Measurements from ENCODE around the gene LCN1.
"Not testable (repeated sequence)": the region's sequence is repeated elsewhere in the genome, so short reads cannot be mapped to it uniquely, and the experiment has no call there.

The LCN1 gene

GRCh38 chr9:135505406-135506187 lies 15.6 kb upstream of the LCN1 start:
- no peak for DNase-seq

- no peak for DNase-seq
These were observed 14.7 kb upstream of the LCN1 start for GRCh38 chr9:135506327-135507103.

GRCh38 chr9:135507104-135508035 lies 13.9 kb upstream of the LCN1 start:
- DNase-seq: no peak

- DNase-seq: no peak
These were observed 12.9 kb upstream of the LCN1 start for GRCh38 chr9:135508211-135508820.

- no peak for DNase-seq
These were observed 11.8 kb upstream of the LCN1 start for GRCh38 chr9:135509458-135509857.

GRCh38 chr9:135512241-135512603 lies 9.0 kb upstream of the LCN1 start:
- no peak for DNase-seq

GRCh38 chr9:135512904-135513303 lies 8.3 kb upstream of the LCN1 start:
- no peak for DNase-seq

- no peak for DNase-seq
These were observed 7.8 kb upstream of the LCN1 start for GRCh38 chr9:135513351-135513846.

GRCh38 chr9:135513906-135514305 lies 7.3 kb upstream of the LCN1 start:
- DNase-seq: not testable (repeated sequence)

DNA sequence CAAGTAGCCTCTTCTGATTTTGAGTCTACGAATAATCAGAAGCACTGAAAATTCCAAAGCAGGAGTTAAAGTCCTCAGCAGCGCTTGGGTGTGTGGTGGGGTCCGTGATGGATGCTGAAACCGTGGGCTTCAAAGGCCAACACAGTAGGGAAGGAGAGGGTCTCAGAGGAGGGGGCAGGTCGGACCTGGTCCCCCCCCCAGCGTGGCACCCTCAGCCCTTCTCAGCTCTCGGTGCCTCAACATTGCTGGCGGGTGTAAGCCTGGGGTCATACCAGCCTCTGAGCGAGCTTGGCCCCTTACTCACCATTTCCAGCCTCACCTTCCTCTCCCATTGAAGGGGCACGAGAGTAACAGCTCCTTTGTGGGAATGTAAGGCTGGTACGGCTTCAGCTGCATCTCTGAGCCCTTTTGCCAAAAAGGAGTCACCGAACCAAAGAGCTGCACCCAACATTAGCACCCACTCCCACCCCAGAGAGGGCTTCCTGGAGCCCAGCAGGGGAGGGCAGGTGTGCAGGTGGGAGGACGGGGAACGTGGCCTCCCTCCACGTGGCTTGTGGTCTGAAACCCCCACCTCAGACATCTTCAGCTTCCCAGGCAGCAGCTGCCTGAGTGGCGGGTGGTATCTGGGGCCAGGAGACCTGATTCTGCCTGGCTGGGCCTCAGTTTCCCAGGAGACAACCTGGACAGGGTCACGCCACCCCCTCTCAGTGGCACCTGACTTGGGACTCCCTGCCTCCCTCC lies 6.7 kb upstream of the LCN1 start:
- DNase-seq: no peak

- DNase-seq: no peak
These were observed 5.9 kb upstream of the LCN1 start for GRCh38 chr9:135515083-135515951.

DNA sequence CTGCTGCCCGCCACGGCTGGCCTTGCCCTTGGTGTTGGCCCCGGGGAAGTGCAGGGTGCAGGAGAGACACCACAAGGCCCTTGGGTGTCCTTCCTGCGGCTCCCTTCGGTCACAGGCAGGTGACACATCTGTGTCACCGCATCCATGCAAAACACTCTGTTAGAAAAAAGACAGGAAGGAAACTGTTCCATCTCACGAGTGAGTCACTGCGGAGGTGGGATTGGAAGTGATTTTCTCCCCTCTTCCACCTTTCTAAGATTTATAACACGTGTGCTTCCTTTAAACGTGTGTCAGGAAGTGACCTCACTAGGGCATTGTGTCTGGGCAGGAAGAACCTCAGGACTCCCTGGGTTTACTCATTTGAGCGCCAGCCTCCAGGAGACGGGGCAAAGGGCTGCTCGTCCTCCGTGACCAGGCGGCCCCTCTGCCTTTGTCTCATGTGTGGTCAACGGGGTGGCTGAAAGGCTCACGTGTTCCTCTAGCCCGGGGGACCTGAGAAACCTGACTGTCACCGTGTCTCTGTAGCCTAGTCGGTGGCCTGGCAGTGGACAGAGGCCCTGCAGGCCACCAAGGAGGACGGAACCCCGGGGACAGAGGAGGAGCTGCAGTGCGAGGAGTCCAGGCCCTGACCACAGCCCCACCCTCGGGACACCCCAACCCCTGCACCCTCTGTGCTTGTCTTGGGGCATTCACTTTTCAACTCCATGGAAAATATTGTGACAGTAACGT lies 4.9 kb upstream of the LCN1 start:
- no peak for DNase-seq

- no peak for DNase-seq
These were observed 3.8 kb upstream of the LCN1 start for GRCh38 chr9:135517407-135517822.

DNA sequence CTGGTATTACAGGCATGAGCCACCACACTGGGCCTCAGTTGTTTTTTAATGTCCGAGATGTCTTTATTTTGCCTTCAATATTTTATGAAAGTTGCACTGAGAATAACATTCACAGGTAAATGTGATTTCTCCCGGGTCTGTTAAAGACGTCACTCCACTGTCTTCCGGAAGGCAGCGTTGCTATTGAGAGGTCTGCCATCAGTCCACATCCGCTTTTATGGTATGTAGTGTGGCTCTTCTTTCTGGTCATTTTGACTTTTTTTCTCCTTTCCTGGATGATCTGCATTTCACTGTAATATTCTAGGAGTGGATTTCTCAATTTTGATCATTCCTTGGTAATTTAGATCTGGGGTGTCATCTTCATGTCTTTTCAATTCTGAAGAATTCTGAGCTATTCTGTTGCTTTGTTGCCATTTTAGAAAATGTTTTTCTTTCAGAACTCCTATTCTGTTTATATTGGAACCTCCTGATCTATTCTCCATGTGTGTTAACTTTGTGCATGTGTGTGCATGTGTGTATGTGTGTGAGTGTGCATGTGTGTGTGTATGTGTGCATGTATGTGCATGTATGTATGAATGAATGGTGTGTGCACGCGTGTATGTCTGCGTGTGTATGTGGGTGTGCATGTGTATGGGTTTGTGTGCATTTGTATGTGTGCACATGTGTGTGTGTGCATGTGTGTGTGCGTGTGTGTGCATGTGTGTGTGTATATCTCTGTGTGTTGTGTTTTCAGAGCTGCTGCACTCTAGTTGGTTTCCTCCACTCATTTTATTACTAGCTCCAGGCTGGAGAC lies 1.9 kb upstream of the LCN1 start:
- DNase-seq: no peak

DNA sequence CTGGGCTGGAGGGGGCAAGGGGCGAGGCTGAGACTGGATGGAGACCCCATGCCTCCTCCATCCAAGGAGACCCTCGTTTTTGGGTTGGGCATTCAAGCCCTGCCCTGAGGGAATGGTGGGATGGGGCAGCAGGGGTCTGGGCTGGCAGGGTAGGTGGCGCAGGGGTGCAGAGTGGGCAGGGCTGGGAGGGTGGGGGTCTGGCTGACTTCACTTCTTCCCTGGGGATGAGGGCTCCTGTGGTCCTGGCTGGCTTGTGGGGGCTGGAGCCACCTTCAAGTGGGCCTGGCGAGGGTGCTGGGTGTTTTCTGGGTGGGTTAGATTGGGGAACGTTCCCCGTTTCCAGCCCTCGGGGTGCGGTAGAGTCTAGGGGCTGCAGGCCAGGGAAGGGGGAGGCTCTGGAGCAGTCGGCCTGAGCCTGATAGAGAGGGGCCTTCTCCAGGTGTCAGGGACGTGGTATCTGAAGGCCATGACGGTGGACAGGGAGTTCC lies 412 bp downstream of the LCN1 start:
- DNase-seq: no peak

DNA sequence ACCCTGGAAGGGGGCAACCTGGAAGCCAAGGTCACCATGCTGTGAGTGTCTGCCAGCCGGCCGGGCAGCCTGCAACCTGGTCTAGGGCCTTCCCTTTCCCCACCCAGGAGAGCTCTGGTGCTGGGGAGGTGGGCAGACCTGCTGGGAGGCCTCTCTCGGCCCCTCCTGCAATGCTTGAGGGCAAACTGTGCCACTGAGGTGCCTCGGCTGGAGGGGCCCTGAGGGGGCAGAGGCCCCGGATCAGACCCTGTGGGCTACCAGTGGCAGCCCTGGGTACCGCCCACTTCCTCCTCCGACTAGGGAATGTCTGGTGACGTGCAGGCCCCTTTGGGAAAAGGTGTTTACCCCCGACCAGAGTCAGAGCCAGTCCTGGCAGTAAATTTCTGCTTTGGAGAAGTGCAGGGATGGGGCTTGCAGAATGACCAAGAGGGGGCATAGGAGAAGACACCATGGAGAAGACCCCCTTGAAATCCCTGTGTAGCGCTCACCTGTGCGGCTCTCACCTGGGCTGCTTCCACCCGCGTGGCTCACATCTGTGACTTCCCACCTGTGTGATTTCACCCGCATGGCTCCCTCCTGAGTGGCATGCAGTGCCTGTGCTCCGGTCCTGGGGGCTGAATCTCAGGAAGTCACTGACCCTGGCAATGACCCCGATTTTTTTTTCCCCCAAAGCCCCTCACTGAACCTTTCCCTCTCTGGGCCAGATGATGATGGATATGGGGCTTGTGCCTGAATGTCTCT lies 1.1 kb downstream of the LCN1 start:
- DNase-seq: no peak

DNA sequence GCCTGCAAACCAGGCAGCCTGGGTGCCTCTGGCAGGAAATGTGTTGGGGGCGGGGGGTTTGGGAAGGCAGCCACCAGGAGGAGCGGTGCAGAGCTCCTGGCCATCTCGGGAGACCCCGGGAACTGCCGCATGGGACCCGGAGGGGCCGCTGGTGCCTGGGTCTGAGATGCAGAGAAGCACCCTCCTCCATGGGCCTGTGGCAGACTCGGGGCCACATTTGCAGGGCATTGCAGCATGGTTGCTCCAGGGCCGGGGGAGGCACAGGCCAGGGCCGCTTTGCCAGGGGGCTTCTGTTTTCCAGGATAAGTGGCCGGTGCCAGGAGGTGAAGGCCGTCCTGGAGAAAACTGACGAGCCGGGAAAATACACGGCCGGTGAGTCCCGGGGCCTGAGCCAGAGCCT lies 1.7 kb downstream of the LCN1 start:
- DNase-seq: no peak

DNA sequence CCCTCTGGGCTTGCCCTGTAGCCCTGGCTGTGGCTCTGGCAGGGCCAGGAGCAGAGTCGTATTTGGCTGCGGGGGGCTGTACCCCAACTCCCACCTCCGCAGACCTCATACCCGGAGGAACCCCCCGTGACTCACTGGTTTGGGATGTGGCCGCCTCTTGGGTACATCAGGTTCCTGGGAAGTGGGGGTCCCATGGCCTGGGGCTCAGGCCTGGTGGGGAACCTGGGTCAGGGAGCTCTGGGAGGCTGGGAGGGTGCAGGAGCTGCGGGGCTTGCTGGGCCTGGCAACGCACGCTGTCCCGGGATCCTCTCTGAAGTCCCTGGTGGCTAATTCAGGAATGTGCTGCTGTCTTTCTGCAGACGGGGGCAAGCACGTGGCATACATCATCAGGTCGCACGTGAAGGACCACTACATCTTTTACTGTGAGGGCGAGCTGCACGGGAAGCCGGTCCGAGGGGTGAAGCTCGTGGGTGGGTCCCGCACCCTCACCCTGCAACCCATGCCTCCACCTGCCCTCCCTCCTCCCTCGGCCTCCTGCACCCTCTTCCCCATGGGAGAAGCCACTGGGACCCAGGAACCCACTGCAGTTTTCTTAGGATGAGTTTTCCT lies 2.4 kb downstream of the LCN1 start:
- DNase-seq: no peak
